ENCODE data around the gene TEX51.

TEX51 gene

GRCh38 chr2:126898636-126899035 is at the start of gene TEX51:
TSS of gene TEX51 (plus strand) at chr2:126898890. CDS start at chr2:126898919, 29 bp downstream.
- no peak for DNase-seq

- no peak for DNase-seq
Measured at GRCh38 chr2:126849054-126849453, 49.6 kb upstream of the TEX51 start.

- DNase-seq = no peak
Measured at GRCh38 chr2:126849486-126849885, 49.2 kb upstream of the TEX51 start.

GRCh38 chr2:126849991-126850535 is 48.6 kb upstream of the TEX51 start:
- no peak for DNase-seq

- no peak for DNase-seq
Measured at GRCh38 chr2:126850940-126851339, 47.8 kb upstream of the TEX51 start.

GRCh38 chr2:126851756-126852155 is 46.9 kb upstream of the TEX51 start:
- DNase-seq = no peak

- no peak for DNase-seq
Measured at GRCh38 chr2:126852361-126852760, 46.3 kb upstream of the TEX51 start.

GRCh38 chr2:126855606-126856005 is 43.1 kb upstream of the TEX51 start:
- DNase-seq = no peak

- DNase-seq = no peak
Measured at GRCh38 chr2:126856403-126856802, 42.3 kb upstream of the TEX51 start.

GRCh38 chr2:126857502-126857901 is 41.2 kb upstream of the TEX51 start:
- DNase-seq = no peak

GRCh38 chr2:126858013-126858412 is 40.7 kb upstream of the TEX51 start:
- no peak for DNase-seq

GRCh38 chr2:126858436-126858835 is 40.3 kb upstream of the TEX51 start:
- DNase-seq = no peak

GRCh38 chr2:126858991-126859390 is 39.7 kb upstream of the TEX51 start:
- no peak for DNase-seq

- DNase-seq = no peak
Measured at GRCh38 chr2:126859631-126860030, 39.1 kb upstream of the TEX51 start.

GRCh38 chr2:126860385-126860784 is 38.3 kb upstream of the TEX51 start:
- DNase-seq = no peak

GRCh38 chr2:126862730-126863129 is 36.0 kb upstream of the TEX51 start:
- DNase-seq = no peak

GRCh38 chr2:126863336-126864015 is 35.2 kb upstream of the TEX51 start:
- no peak for DNase-seq

- no peak for DNase-seq
Measured at GRCh38 chr2:126864861-126865260, 33.8 kb upstream of the TEX51 start.

GRCh38 chr2:126866451-126866850 is 32.2 kb upstream of the TEX51 start:
- no peak for DNase-seq

- DNase-seq = no peak
Measured at GRCh38 chr2:126874961-126875360, 23.7 kb upstream of the TEX51 start.

- DNase-seq = no peak
Measured at GRCh38 chr2:126876631-126877030, 22.1 kb upstream of the TEX51 start.

GRCh38 chr2:126877041-126877440 is 21.6 kb upstream of the TEX51 start:
- DNase-seq = no peak

- DNase-seq = no peak
Measured at GRCh38 chr2:126877861-126878565, 20.7 kb upstream of the TEX51 start.

GRCh38 chr2:126878601-126879000 is 20.1 kb upstream of the TEX51 start:
- no peak for DNase-seq

Measured in activated naive CD4-positive, alpha-beta T cell treated with anti-CD3 and anti-CD28 coated beads, Interleukin-2, amount 50 U/mL, for 16 hours (primary cell).